Measurements from ENCODE around the gene CCL18.
"Not testable (repeated sequence)": the region's sequence is repeated elsewhere in the genome, so short reads cannot be mapped to it uniquely, and the experiment has no call there.

CCL18 gene

GRCh38 chr17:36089339-36089865 is 25.3 kb downstream of the CCL18 start:
- no peak overlapping the region for H3K4me3 ChIP-seq (ENCODE audit: low read length)

DNA sequence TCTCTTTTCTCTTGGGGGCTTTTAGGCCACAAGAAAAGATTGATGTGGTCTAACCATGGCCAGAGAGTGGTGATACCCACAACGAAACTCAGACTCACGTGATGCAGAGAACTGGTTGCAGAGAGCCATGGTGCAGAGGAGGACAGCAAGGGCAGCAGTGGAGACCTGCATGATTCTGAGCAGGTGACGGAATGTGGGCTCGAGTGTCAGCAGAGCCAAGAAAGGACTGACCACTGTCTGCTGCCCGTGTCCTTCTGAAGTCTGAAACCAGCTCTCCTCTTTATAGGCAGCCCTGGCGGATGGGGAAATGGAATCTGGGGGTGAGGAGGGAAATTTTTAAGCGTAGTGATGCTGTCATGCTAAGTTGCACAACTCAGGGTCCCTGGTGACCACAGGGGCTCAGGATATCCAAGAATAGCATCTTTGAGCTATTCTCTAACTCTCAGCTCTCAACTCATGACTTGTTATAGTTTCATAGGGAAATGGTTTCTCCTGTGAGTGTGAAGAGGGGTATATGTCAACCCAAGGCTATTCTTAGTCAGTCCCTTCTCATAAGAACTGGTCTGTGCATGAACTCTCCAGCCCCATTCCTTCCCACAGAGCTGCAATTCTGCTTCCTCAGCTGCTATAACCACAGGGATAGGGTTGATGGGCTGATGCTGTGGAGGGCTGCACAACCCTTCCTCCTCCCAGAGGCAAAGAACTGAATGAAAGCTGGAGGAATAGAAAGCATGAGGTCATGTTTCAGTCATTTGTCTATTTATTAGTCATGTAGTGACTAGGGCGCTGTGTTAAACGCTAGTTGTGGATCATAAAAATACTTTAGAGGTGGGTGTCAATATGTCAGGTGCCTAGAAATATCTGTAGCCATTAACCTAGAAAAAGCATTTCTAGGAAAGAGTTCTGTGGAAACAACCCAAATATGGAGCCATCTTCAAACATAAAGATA is 26.1 kb downstream of the CCL18 start, which contains the start of gene CCL3:
TSS of gene CCL3 (minus strand) at position 256 of the 949 bp plus-strand sequence. CDS start at position 171, 85 bp downstream.
- no peaks in the 10 kb centered on the region for H3K9me3 ChIP-seq (ENCODE audit: insufficient read depth, low read depth, low read length)
- no peaks in the 10 kb centered on the region for H3K36me3 ChIP-seq (ENCODE audit: insufficient read depth, low read length)
- no peaks in the 10 kb centered on the region; the same call in 1 of the 2 replicates for H3K4me1 ChIP-seq (ENCODE audit: insufficient read depth, low read length)
- WGBS: 97% methylated on average over 9 of the region's 9 CpGs
- H3K27me3 ChIP-seq (ENCODE audit: insufficient read depth, low read length): no peaks in the 10 kb centered on the region
- no peak within 1 kb of the TSS for H3K4me3 ChIP-seq (ENCODE audit: low read length)
- H3K9ac ChIP-seq (ENCODE audit: low read depth, low read length): no peak within 1 kb of the TSS
- no peak within 1 kb of the TSS for H3K27ac ChIP-seq (ENCODE audit: low read depth, low read length)

More at GRCh38 chr17:36089339-36089865, 25.3 kb downstream of the CCL18 start:
- Histone ChIP-seq H3K9me3 (ENCODE audit: insufficient read depth, low read depth, low read length) (no peaks in the 10 kb centered on the region), H3K27ac (ENCODE audit: low read depth, low read length) (no peak overlapping the region), H3K36me3 (ENCODE audit: insufficient read depth, low read length) (no peaks in the 10 kb centered on the region), H3K4me1 (ENCODE audit: insufficient read depth, low read length) (no peaks in the 10 kb centered on the region; the same call in 1 of the 2 replicates), H3K27me3 (ENCODE audit: insufficient read depth, low read length) (no peaks in the 10 kb centered on the region), H3K9ac (ENCODE audit: low read depth, low read length) (no peak overlapping the region)
- whole genome bisulfite sequencing: 90% methylated on average over 4 of the region's 4 CpGs

DNA sequence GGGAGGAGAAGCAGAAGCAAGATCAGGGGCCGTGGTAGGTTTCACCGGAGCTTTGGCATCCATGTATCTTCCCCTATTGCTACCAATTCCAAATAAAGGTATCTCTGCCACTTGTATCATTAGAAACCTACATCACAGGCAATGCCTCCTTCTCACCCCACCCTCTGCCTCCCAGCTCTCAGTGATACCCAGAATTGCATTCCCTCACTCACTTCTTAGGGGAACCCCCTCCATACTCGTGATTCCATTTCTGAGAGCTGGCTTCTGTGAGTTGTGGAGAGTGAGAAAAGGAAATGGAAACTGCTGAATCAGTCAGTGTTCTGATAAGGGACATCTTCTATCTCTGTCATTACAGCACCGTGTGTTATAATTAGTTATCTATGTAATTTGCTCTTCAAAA is 28.2 kb downstream of the CCL18 start:
- H3K4me1 ChIP-seq (ENCODE audit: insufficient read depth, low read length): no peaks in the 10 kb centered on the region
- H3K9me3 ChIP-seq (ENCODE audit: insufficient read depth, low read depth, low read length): no peaks in the 10 kb centered on the region
- H3K27ac ChIP-seq (ENCODE audit: low read depth, low read length): no peak overlapping the region
- H3K27me3 ChIP-seq (ENCODE audit: insufficient read depth, low read length): no peaks in the 10 kb centered on the region
- WGBS: 90% methylated on average over 3 of the region's 4 CpGs
- no peaks in the 10 kb centered on the region for H3K36me3 ChIP-seq (ENCODE audit: insufficient read depth, low read length)
- no peak overlapping the region for H3K4me3 ChIP-seq (ENCODE audit: low read length)
- H3K9ac ChIP-seq (ENCODE audit: low read depth, low read length): no peak overlapping the region

GRCh38 chr17:36092715-36093114 is 28.6 kb downstream of the CCL18 start:
- H3K9ac ChIP-seq (ENCODE audit: low read depth, low read length); H3K4me1 ChIP-seq (ENCODE audit: insufficient read depth, low read length); H3K27me3 ChIP-seq (ENCODE audit: insufficient read depth, low read length); H3K27ac ChIP-seq (ENCODE audit: low read depth, low read length); H3K9me3 ChIP-seq (ENCODE audit: insufficient read depth, low read depth, low read length); H3K4me3 ChIP-seq (ENCODE audit: low read length); H3K36me3 ChIP-seq (ENCODE audit: insufficient read depth, low read length): not testable (repeated sequence)
- 97% methylated on average over 4 of the region's 6 CpGs for WGBS

DNA sequence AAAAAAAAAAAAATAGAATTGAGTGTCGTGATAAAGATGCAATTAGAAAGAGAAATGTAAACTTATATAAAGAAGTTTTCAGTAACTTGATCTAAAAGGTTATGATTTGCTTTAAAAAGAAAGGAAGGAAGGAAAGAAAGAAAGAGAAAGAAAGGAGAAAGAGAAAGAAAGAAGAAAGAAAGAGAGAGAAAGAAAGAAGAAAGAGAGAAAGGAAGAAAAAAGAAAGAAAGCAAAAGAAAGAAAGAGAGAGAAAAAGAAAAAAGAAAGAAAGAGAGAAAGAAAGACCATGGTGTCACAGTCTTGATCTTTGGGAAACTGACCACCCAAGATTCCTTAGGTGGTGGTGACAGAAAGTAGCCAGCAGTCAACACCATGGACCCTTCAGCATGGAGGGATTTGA is 30.2 kb downstream of the CCL18 start:
- WGBS: 67% methylated on average over 1 of the region's 1 CpG
- Histone ChIP-seq H3K4me3 (ENCODE audit: low read length) (no peak overlapping the region), H3K9ac (ENCODE audit: low read depth, low read length) (no peak overlapping the region), H3K27ac (ENCODE audit: low read depth, low read length) (no peak overlapping the region), H3K4me1 (ENCODE audit: insufficient read depth, low read length) (no peaks in the 10 kb centered on the region), H3K9me3 (ENCODE audit: insufficient read depth, low read depth, low read length) (no peaks in the 10 kb centered on the region), H3K36me3 (ENCODE audit: insufficient read depth, low read length) (no peaks in the 10 kb centered on the region), H3K27me3 (ENCODE audit: insufficient read depth, low read length) (no peaks in the 10 kb centered on the region)

GRCh38 chr17:36094746-36095145 is 30.7 kb downstream of the CCL18 start:
- no peak overlapping the region for H3K27ac ChIP-seq (ENCODE audit: low read depth, low read length)
- H3K9ac ChIP-seq (ENCODE audit: low read depth, low read length): no peak overlapping the region
- no peaks in the 10 kb centered on the region for H3K27me3 ChIP-seq (ENCODE audit: insufficient read depth, low read length)
- no peaks in the 10 kb centered on the region for H3K9me3 ChIP-seq (ENCODE audit: insufficient read depth, low read depth, low read length)
- H3K36me3 ChIP-seq (ENCODE audit: insufficient read depth, low read length): no peaks in the 10 kb centered on the region
- no peaks in the 10 kb centered on the region for H3K4me1 ChIP-seq (ENCODE audit: insufficient read depth, low read length)
- 94% methylated on average over 7 of the region's 7 CpGs for WGBS
- no peak overlapping the region for H3K4me3 ChIP-seq (ENCODE audit: low read length)

- Histone ChIP-seq H3K27me3 (ENCODE audit: insufficient read depth, low read length) (no peaks in the 10 kb centered on the region), H3K27ac (ENCODE audit: low read depth, low read length) (no peak overlapping the region), H3K4me1 (ENCODE audit: insufficient read depth, low read length) (no peaks in the 10 kb centered on the region), H3K36me3 (ENCODE audit: insufficient read depth, low read length) (no peaks in the 10 kb centered on the region), H3K9ac (ENCODE audit: low read depth, low read length) (no peak overlapping the region), H3K9me3 (ENCODE audit: insufficient read depth, low read depth, low read length) (no peaks in the 10 kb centered on the region), H3K4me3 (ENCODE audit: low read length) (no peak overlapping the region)
- 85% methylated on average over 1 of the region's 1 CpG for WGBS
Observed at GRCh38 chr17:36095992-36096391, 31.9 kb downstream of the CCL18 start.

DNA sequence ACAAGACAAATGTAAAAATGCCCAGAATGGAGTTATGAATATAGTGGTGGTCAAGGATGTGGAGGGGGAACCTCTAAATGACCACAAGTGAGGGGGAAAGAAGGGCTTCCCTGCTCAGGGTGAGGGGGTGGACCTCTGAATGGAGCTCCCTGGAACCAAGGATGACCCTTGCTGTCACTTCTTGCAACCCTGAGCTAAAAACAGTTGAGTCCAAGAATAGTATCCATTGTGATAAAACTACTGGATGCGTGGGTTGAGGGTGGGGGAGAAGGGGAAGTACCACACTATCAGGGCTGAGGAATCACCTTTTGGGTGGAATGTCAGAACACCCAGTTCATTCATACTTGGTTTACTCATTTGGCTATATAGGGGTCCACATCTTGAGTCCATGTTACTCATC is 34.9 kb downstream of the CCL18 start:
- not testable (repeated sequence) for H3K4me1 ChIP-seq (ENCODE audit: insufficient read depth, low read length); H3K4me3 ChIP-seq (ENCODE audit: low read length); H3K27ac ChIP-seq (ENCODE audit: low read depth, low read length); H3K36me3 ChIP-seq (ENCODE audit: insufficient read depth, low read length); H3K27me3 ChIP-seq (ENCODE audit: insufficient read depth, low read length); H3K9ac ChIP-seq (ENCODE audit: low read depth, low read length); H3K9me3 ChIP-seq (ENCODE audit: insufficient read depth, low read depth, low read length)
- WGBS: 90% methylated on average over 1 of the region's 1 CpG

DNA sequence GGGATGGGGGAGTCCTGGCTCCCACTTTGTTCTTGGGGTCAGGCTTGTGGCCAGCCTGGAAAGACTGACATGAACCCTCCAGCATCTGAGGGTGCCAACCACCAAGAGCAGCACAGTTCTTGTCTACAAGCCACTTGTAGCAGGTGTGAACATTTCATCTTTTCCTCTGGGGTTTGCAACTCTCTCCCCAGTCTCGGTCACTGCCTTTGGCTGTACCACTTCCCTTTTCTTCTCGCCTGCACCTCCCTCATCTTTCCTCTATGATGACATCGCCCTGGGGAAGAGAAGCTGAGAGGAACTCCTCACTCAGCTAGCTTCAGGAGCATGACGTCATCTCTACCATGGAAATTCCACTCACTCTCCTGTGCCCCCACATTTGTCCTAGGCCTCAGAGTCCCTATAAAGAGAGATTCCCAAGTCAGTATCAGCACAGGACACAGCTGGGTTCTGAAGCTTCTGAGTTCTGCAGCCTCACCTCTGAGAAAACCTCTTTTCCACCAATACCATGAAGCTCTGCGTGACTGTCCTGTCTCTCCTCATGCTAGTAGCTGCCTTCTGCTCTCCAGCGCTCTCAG is 39.4 kb downstream of the CCL18 start, which contains the start of gene CCL4:
TSS of gene CCL4 (plus strand) at position 427 of the 575 bp plus-strand sequence. CDS start at position 506, 79 bp downstream.
- H3K36me3 ChIP-seq (ENCODE audit: insufficient read depth, low read length); H3K9me3 ChIP-seq (ENCODE audit: insufficient read depth, low read depth, low read length); H3K4me3 ChIP-seq (ENCODE audit: low read length); H3K27ac ChIP-seq (ENCODE audit: low read depth, low read length); H3K27me3 ChIP-seq (ENCODE audit: insufficient read depth, low read length); H3K4me1 ChIP-seq (ENCODE audit: insufficient read depth, low read length); H3K9ac ChIP-seq (ENCODE audit: low read depth, low read length): not testable (repeated sequence)
- WGBS: 93% methylated on average over 6 of the region's 6 CpGs

DNA sequence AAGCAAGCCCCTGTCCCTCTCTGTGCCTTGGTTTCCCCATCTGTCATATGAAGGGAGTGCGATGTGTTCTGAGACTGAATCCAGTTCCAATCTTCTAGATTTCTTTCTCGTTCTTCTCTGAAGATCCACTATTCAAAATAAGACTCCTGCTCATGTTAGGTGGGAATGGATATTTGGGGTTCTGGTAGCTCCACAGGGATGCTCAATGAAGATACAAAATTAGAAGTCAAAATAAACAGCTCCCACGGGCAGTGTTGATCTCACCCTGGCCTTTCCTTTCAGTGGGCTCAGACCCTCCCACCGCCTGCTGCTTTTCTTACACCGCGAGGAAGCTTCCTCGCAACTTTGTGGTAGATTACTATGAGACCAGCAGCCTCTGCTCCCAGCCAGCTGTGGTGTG is 40.2 kb downstream of the CCL18 start:
- not testable (repeated sequence) for H3K4me3 ChIP-seq (ENCODE audit: low read length); H3K27me3 ChIP-seq (ENCODE audit: insufficient read depth, low read length); H3K9ac ChIP-seq (ENCODE audit: low read depth, low read length); H3K4me1 ChIP-seq (ENCODE audit: insufficient read depth, low read length); H3K9me3 ChIP-seq (ENCODE audit: insufficient read depth, low read depth, low read length); H3K36me3 ChIP-seq (ENCODE audit: insufficient read depth, low read length); H3K27ac ChIP-seq (ENCODE audit: low read depth, low read length)
- WGBS: 70% methylated on average over 2 of the region's 7 CpGs

- Histone ChIP-seq H3K36me3 (ENCODE audit: insufficient read depth, low read length) (no peaks in the 10 kb centered on the region), H3K27ac (ENCODE audit: low read depth, low read length) (no peak overlapping the region), H3K4me1 (ENCODE audit: insufficient read depth, low read length) (no peaks in the 10 kb centered on the region), H3K9ac (ENCODE audit: low read depth, low read length) (no peak overlapping the region), H3K27me3 (ENCODE audit: insufficient read depth, low read length) (no peaks in the 10 kb centered on the region), H3K4me3 (ENCODE audit: low read length) (no peak overlapping the region), H3K9me3 (ENCODE audit: insufficient read depth, low read depth, low read length) (no peaks in the 10 kb centered on the region)
- 92% methylated on average over 4 of the region's 4 CpGs for WGBS
Observed at GRCh38 chr17:36104701-36105181, 40.7 kb downstream of the CCL18 start.

Measured in HUES64 (cell line).